ENCODE results near the gene GYPB. TPM values are rescaled to one million over a fixed set of nuclear protein-coding genes. Genes with fewer than 3 reads are reported as not detected.
"Not testable (repeated sequence)": the region's sequence is repeated elsewhere in the genome, so short reads cannot be mapped to it uniquely, and the experiment has no call there.

The GYPB gene
- total RNA-seq = not detected

DNA sequence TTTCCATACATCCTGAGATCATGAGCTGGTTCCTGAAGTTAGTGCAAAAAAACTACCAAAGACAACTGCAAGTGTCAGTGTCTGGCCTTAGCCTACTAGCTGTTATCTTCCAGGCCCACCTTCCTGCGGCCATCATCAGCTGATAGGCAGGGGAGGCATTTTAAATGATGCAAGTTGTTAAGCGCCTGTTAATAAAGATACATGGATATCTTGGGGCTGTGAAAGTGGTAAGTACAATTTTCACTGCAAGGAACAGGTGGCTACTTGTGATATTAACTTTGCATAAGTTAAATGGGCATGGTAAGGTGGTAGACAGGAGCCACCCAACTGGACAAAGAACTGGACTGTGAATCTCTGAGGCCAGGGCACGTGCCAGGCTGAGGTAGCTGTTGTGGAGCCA is at the start of gene GYPB:
TSS of gene GYPB (minus strand) at position 104 of the 400 bp plus-strand sequence. CDS start at position 11, 93 bp downstream.
- not testable (repeated sequence) for ATAC-seq (ENCODE audit: low FRiP score); DNase-seq (ENCODE audit: low spot score)

DNA sequence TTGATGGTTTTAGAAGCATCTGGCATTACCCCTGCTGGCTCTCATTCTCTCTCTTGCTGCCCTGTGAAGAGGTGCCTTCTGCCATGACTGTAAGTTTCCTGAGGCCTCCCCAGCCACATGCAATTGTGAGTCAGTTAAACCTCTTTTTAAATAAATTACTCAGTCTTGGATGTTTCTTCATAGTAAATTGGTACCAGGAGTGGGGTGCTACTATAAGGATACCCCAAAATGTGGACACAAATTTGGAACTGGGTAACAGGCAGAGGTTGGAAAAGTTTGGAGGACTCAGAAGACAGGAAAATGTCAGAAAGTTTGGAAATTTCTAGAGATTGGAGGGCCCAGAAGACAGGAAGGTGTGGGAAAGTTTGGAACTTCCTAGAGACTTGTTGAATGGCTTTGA is 42.4 kb upstream of the GYPB start:
- not testable (repeated sequence) for DNase-seq (ENCODE audit: low spot score); ATAC-seq (ENCODE audit: low FRiP score)

DNA sequence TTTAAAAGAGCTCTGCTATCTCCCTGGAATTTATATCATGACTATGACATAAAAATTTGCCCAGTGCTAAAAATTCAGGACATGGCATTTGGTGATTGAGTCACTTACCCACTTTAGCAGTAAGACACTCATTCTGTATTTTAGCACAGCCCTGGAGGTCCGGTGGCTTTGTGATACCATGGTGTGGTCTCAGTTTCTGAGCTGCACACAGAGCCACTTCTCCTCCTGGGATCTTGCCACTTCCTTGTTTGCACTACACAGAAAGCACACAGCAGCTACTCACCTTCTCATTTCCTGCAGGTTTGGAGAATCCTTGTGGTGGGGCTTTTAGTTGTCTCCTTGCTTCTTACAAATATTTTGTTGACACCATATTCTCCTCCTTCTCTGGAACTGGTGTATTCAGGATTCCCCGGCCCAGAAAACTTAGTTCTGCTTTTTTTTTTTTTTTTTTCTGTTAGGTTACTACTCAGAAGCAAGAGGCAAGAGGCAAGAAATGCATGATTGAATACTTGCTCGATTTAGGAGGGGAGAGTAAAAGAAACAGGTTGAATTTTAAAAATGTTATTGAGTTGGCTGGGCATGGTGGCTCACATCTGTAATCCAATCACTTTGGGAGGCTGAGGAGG is 41.2 kb upstream of the GYPB start:
- DNase-seq (ENCODE audit: low spot score); ATAC-seq (ENCODE audit: low FRiP score): not testable (repeated sequence)

DNA sequence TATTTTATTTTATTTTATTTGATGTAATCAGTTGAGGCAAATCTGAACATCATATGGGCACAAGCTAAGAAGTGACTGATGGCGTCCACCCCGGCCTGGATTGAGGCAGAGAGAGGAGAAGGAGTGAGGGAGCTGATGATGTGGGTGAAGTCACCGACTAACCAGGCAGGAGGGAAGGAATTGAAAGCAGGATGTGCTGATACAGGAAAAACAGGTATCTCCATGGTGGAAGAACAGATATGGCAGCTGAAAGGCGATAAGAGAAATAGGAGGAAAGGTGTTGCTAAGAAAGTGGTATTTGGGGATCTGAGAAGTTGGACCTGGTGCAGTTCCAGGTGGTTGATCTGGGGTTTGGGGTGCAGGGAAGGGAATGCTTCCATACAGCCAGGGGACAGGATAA is 37.6 kb upstream of the GYPB start:
- no peak for ATAC-seq (ENCODE audit: low FRiP score)
- TF ChIP-seq, protein P1, sequence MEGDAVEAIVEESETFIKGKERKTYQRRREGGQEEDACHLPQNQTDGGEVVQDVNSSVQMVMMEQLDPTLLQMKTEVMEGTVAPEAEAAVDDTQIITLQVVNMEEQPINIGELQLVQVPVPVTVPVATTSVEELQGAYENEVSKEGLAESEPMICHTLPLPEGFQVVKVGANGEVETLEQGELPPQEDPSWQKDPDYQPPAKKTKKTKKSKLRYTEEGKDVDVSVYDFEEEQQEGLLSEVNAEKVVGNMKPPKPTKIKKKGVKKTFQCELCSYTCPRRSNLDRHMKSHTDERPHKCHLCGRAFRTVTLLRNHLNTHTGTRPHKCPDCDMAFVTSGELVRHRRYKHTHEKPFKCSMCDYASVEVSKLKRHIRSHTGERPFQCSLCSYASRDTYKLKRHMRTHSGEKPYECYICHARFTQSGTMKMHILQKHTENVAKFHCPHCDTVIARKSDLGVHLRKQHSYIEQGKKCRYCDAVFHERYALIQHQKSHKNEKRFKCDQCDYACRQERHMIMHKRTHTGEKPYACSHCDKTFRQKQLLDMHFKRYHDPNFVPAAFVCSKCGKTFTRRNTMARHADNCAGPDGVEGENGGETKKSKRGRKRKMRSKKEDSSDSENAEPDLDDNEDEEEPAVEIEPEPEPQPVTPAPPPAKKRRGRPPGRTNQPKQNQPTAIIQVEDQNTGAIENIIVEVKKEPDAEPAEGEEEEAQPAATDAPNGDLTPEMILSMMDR (IDR thresholded peaks at IDR 0.05) = no peak
- no peak for DNase-seq (ENCODE audit: low spot score)

DNA sequence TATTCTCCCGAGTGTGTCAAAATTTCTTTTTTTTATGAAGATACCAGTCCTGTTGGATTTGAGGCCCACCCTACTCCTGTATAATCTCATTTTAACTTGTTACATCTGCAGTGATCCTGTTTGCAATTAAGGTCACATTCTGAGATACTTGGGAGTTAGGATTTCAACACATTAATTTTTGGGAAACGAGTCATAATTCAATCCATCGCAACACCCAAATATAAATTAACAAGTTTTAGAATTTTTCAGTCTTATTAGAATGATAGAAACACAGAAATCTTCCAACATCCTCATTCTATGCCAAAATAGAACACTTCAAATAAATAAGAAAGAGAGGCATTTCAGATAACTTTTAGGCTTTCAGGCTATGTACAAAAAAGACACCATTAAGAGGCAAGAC is 36.2 kb upstream of the GYPB start:
- not testable (repeated sequence) for ATAC-seq (ENCODE audit: low FRiP score); DNase-seq (ENCODE audit: low spot score)

DNA sequence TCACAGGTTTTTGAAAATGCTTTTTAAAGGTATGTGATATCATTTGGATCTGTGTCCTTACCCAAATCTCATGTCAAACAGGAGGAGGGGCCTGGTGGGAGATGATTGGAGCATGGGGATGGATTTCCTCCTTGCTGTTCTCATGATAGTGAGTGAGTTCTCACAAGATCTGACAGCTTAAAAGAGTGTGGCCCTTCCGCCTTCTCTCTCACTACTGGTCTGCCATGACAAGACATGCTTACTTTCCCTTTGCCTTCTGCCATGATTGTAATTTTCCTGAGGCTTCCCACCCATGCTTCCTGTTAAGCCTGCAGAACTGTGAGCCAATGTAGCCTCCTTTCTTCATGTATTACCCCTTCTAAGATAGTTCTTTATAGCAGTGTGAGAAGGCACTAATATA is 32.3 kb upstream of the GYPB start:
- DNase-seq (ENCODE audit: low spot score); ATAC-seq (ENCODE audit: low FRiP score): not testable (repeated sequence)

DNA sequence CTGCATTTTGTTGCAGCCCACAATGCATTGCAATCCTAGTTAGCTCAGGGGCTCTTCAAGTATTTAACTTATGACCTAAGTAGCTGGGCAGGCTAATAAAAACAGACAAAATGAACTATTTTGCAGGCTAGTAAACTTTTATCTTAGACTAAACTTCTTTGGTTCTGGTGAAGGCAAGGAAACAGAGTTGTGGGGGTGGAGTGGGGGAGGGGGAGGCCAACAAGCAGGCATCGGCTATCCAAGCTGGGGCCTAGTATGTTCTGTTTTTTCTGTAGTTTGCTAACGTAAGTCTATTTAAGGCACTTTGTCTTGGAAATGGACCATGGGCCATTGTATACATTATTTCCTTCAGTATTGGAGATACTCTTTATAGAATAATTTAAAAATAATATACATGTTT is 31.5 kb upstream of the GYPB start:
- not testable (repeated sequence) for ATAC-seq (ENCODE audit: low FRiP score); DNase-seq (ENCODE audit: low spot score)

DNA sequence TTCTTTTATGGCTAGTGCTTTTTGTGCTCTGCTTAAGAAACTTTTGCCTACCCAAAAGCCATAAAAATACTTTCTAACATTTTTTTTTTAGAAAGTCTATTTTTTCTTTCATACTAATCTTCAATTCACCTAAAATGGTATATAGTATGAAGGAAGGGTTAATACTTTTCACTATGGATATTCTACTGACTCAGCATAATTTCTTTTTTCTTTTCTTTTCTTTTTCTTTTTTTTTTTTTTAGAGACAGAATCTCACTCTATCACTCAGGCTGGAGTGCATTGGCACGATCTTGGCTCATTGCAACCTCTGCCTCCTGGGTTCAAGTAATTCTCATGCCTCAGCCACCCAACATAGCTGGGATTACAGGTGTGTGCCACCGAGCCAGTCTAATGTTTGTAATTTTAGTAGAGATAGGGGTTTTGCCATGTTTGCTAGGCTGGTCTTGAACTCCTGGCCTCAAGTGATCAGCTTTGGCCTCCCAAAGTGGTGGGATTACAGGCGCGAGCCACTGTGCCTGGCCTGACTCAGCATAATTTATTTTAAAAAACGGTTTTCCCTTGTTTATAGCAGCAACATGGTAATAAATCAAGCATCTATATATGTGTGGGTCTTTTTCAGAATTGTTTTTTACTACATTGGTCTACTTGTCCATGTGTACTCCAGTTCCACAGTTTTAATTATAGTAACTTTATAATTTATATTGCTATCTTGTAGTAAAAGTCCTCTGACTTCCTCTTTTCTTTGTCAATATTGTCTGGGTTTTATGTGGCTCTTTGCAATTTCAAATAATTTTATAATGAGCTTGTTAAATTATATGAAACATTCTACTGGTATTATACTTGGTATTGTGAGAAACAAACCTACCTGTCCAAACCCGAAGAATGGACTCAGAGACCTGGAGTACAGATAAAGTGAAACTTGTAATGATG is 30.6 kb upstream of the GYPB start:
- not testable (repeated sequence) for ATAC-seq (ENCODE audit: low FRiP score); DNase-seq (ENCODE audit: low spot score)

DNA sequence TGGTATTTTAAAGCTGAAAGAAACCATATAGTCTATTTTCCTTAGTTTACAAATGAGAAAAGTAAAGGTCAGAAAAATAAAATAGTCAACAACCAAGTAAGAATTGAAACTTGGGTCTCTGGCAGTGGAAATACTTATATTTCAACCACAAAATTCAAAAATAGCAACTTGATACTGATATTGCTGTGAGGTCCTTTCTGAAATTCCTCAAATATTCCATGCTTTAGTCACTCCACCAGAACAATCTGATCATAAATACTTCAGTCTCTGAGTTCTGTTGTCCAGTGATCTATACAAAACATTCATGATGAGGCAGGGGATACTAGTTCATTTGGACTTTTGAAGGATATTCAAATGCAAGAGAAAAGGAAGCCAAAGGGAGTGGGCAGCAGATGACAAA is 25.8 kb upstream of the GYPB start:
- ATAC-seq (ENCODE audit: low FRiP score) = not testable (repeated sequence)

DNA sequence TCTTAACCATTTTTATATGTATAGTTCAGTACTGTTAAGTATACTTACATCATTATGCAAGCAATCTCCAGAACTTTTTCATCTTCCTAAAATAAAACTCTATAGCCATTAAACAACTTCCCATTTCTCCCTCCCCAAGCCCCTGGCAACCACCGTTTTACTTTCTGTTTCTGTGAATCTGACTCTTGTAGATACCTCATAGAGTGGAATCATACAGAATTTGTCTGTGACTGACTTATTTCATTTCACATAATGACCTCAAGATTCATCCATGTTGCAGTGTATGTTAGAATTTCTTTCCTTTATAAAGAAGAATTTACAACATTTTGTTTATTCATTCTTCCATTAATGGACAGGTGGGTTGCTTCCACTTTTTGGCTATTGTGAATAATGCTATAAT is 13.4 kb upstream of the GYPB start:
- DNase-seq (ENCODE audit: low spot score); ATAC-seq (ENCODE audit: low FRiP score): not testable (repeated sequence)

More for the DNA sequence above, 25.8 kb upstream of the GYPB start:
- DNase-seq (ENCODE audit: low spot score) = not testable (repeated sequence)

DNA sequence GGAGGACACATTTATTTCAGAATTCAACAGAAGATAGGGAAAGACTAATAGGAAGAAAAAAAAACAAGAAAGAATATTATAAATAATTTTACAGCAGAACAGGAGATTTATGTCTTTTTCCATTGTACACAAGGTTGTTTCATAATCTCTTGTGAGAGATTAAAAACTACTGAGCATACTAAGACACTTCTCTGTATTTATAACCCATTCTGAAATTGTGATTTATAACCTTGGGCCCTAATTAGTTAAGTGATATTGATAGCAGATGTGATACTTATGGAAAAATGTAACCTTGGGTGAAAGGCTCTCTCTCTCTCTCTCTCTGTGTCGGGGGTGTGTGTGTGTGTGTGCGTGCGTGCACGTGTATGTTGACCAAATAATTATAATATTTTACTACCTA is 12.7 kb upstream of the GYPB start:
- not testable (repeated sequence) for ATAC-seq (ENCODE audit: low FRiP score); DNase-seq (ENCODE audit: low spot score)

DNA sequence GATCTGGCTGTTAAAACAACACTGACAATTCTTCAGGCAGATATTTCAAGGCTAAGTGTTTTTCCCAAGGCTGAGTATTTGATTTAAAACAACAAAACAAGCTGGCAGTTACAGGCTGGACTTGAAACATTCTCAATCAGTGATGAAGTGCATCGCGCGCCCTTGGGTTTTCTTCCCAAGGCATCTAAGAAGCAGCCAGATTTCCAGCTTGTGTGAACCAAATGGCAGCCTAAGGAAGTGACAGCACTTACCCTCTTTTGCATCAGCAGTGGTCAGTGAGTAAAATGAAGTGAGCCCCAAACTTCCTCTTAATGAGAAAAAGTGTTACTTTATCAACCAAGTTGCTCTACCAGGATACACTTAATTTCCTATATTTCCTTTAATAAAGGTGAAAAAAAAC is 12.2 kb upstream of the GYPB start:
- not testable (repeated sequence) for DNase-seq (ENCODE audit: low spot score); ATAC-seq (ENCODE audit: low FRiP score)

DNA sequence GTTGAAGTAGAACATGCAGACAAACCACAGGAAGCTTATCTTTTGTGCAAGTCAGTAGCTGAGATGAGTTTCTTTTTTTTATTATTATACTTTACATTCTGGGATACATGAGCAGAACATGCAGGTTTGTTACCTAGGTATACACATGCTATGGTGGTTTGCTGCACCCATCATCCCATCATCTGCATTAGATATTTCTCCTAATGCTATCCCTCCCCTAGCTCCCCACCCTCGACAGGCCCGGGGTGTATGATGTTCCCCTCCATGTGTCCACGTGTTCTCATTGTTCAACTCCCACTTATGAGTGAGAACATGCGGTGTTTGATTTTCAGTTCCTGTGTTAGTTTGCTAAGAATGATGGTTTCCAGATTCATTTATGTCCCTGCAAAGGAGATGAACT is 11.5 kb upstream of the GYPB start:
- DNase-seq (ENCODE audit: low spot score) = not testable (repeated sequence)

DNA sequence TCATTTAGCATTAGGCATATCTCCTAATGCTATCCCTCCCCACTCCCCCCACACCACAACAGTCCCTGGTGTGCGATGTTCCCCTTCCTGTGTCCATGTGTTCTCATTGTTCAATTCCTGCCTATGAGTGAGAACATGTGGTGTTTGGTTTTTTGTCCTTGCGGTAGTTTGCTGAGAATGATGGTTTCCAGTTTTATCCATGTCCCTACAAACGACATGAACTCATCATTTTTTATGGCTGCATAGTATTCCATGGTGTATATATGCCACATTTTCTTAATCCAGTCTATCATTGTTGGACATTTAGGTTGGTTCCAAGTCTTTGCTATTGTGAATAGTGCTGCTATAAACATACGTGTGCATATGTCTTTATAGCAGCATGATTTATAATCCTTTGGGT is 7.5 kb upstream of the GYPB start:
- not testable (repeated sequence) for ATAC-seq (ENCODE audit: low FRiP score)

More for the DNA sequence above, 11.5 kb upstream of the GYPB start:
- not testable (repeated sequence) for ATAC-seq (ENCODE audit: low FRiP score)

DNA sequence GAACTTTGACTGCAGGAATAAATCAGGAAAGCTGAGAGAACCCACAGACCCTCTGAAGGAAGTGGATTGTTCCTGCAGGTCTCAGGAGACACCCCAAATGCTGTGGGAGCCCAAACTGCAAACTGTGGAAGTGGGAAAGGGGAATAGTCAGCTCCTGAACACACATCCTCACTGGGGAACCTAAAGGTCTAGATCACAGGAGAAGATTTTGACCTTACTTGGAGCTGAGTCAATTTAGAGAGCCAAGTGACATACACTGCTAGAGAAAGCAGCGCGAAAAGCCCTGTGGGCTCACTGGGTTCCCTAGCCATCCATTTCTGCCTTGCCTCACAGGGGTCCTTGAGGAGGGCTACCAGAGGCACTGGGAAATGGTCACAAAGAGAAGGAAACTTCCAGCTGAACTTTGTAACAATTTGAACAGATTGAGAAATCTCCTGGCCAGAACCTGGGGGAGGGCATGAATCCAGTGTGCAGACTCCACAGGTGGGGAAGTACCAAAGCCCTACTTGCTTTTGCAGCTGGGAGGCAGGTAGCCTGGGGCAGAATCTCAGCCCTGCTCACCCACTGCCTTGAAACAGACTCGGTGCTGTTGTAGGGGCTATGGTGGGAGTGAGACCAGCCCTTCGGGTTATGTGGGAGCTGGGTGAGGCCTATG is 5.3 kb upstream of the GYPB start:
- not testable (repeated sequence) for ATAC-seq (ENCODE audit: low FRiP score); DNase-seq (ENCODE audit: low spot score)

More for the DNA sequence above, 7.5 kb upstream of the GYPB start:
- not testable (repeated sequence) for DNase-seq (ENCODE audit: low spot score)

DNA sequence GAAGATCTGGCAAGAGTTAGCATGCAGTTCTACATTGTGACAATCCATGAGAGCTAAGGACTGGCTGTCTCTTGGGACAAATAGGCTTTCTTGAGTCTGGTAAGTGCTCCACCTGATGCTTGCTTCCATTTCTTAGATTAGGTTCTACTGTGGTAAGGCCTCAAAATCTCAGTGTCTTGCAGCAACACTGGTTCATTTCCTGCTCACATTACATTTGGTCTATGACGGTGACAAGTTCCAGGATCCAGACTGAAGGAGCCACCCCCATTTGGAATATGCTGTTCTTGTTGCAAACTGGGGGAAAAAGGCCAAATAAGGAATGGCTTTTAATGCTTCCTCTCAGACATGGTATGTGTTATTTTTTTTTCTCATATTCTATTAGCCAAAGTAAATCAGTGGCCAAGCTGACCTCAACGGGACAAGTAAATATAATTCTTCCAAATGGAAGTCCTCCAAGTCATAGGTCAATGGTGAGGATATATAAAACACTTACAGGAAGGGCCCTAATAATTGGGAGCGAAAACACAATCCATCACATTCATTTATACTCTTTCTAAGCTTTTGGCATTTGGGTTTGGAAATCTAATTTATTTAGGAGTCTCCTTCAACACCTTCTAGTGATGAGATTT is 3.7 kb upstream of the GYPB start:
- not testable (repeated sequence) for ATAC-seq (ENCODE audit: low FRiP score); DNase-seq (ENCODE audit: low spot score)

DNA sequence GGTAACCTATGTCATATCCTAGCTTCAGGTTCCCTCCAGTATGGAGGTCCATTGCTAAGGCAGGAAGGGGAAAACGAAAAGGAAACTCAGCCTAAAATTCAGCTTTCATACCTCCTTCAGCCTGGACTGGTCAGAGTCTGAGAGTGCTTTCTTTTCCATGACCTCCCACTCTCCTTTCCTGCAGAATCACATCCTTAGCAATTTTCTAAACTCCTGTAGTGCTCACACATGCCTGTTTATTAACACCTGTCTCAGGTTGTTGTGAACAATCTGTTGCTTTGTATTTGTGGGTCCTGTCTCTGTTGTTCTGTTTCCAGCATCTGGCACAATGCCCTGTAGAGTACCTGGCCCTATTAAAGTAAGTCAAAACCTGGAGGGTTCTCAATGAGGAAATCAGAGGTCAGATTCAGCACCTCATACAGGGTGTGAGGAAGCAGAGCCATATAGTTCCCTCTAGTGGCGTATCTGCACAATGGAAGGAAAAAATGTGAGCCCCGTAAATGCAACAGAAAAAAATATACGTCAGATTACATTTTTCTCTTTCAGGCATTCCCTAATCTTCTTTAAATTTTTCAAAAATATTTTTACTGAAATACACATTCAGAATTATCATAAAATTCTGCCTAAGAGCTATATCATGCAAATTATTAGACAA is 2.3 kb upstream of the GYPB start:
- DNase-seq (ENCODE audit: low spot score); ATAC-seq (ENCODE audit: low FRiP score): not testable (repeated sequence)
